ENCODE data around the gene LHPP.
"Not testable (repeated sequence)": the region's sequence is repeated elsewhere in the genome, so short reads cannot be mapped to it uniquely, and the experiment has no call there.

LHPP gene

DNA sequence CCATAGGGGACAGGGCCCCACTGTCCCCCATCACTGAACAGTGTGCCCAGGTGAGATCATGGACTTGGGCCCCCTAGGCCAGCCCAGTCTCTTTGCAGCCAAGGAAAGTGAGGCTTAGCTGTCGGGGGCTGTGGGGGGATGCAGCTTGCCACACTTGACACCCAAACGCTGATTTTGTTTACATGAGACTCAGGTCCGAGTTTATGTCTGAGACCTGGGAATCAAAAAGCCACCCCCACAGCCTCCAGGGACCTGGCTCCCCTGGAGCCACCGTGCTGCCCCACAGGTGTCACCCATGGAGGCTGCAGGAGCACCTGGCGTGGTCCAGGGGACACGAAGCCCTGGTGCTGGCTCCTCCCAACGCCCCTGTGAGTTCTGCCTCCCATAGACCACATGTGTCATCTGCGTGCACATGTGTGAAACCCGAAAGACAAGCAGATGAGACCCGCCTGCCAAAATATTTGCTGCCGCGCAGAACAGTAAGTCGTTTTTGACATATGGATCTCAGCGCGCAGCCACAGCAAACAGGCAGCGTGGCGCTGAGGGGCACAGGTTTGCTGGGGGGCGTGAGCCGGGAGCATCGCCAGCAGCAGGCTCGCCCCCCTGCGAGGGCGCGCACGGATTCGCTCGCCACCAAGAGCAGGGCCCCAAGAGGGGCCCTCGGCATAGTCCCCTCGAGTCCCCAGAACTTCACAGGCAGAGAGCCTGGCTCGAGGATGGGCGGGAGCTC is 112.3 kb downstream of the LHPP start:
- DNase-seq (ENCODE audit: low read depth), result no peak

DNA sequence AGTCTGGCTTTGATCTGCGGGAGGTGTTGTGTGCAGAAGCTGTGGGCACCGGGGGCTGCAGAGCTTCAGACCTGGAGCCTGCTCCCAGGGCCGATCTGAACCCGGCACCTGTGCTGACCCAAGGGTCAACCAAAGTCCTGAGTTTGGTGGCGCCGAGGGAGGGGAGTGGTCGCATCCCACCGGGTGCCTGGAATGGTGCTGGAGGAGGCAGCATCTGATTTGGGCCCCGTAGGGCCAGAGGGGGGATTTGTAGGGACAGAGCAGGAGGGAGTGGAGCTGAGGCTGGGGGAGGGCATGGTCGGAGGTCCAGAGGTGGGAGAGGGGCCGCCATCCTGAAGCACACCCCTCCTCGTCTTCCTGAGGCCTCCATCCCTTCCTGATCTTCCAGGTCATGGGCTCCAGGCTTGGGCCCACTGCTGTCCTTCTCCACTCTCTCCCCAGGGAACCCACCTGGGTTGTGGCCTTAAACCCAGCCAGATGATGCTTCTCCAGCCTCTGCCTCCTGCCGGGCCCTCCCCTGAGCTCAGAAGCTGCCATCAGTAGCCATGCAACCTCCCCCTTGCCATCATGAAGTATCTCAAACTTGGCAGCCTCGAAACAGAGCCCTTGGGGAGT is 112.9 kb downstream of the LHPP start:
- DNase-seq (ENCODE audit: low read depth), result no peak

DNA sequence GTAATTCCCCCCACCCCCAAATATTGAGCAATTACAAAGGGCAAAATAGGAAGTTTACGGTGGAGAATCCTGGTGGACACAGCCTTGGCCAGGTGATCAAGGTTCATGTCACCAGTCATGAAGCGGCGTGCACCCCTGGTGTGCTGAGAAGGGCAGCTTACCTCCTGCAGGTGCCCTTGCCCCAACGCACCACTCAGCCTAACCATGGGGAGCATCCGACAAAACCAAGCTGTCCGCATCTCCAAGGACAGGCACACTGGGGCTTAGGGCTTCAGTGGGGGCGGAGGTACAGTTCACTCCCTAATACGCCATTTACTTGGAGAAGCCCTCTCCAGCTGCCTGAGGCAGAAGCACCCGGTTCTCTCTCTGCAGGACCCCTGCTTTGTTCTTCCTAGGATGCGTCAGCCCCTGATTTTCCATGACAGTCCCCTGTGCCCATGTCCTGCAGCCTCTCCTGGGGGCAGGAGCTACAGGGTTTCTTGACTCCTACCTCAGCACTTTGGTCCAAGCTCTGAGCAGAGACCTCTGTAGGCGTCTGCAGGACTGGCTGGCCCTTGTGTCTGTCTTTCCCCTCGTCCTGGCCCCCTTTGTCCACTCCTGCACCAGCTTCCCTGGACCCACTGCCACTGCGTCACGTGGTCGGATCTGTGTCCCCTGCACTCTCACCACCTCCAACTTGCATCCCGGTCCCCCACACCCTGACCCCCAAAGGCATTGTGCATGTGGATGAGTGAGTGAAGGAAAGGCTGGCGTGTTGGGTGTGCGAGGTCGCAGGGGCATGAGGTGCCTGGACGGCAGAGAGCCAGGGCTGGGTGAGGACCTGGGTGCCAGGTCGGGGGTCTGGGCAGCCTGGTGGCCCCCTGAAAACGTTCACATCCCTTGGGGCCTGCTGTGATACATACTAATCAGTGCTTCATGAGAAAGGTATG is 113.7 kb downstream of the LHPP start:
- DNase-seq (ENCODE audit: low read depth), result no peak

DNA sequence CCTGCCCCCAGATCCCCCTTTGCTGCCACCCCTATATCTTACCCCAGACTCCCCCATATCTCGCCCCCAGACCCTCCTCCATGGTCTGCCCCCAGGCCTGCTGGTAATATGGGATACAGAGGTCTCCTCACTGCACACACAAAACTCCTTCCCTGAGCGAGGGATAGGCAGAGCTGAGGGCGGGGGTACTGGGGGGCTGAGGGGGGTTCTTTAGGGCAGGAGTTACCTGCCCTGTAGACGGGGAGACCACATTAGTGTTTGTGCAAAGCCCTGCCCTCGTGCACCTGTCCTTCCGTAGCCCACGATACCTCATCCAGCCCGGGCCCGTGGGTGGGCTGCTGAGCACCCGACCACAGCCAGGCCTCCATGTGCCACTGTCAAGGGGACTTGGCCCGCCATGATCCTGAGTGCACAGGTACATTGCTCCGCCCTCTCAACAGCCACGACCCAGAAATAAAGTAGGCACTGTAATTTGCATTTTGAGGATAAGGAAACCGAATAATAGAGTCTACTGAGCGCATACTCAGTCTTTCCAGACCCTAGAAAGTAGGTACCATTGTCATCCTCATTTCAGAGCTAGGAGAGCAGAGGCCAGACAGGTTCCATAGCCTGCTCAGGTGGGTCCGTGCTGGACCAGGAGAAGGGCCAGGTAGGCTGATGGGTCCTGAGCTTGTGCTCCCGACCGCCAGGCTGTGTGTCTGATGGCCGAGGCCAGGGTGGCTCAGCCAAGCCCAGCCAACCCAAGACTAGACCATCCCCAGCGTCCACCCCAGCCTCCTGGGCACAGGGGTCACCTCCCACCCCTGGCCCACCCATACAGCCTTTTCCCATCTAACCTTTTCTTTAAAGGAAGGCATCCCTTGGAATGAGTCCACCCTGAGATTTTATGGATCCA is 115.2 kb downstream of the LHPP start:
- no peak for DNase-seq (ENCODE audit: low read depth)

DNA sequence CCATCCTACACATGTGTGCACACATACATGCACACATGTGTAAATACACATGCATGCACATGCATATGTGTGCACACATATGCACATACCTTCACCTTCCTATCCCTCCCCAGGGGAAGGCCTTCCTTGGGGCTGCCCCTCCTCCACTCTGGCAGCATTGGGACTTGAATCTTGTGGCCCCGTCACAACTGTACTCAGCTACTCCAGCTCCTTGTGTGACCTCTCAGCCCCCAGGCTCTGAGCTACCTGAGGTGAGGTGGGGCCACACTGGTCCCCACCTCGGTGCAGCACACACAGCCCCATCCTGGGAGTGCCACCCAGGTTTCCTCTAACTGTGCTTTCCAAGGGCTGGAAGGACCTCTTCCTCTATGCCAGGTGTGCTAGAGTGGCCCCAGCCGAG is 116.0 kb downstream of the LHPP start:
- DNase-seq (ENCODE audit: low read depth), result no peak

DNA sequence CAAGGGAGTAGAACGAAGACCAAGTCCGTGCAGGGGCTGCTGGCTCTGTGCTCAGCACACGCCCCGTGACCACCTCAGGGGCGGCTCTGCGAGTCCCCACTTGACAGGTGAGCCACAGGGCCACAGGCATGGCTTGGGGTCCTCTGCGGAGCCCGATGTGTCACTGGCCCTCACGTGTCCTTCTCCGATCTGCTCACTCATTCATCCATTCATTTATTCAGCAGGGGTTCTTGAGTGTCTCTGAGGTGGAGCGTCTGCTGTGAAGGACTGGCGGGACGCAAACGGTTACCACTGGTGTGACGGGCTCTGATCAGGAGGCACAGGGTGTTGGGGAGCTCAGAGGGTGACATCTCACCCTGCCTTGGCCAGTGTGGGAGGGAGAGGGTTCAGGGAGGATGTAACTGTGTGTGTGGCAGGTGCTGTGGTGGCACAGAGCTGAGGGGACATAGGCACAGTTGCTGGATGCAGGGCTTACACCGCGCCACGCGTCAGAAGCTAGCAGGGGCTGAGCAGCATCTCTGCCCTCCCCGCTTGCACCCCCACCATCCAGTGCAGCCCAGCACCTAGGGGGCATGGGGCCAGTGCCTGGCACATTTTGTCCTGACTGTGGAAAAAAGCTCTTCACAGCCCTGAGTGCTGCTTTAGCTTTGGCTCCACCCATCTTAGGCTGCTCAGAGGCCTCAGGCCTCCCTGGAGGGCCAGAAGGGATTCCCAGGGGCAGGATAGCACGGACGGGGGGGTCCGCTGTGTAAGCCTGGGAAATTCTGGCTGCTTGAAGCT is 116.8 kb downstream of the LHPP start:
- DNase-seq (ENCODE audit: low read depth), result no peak

DNA sequence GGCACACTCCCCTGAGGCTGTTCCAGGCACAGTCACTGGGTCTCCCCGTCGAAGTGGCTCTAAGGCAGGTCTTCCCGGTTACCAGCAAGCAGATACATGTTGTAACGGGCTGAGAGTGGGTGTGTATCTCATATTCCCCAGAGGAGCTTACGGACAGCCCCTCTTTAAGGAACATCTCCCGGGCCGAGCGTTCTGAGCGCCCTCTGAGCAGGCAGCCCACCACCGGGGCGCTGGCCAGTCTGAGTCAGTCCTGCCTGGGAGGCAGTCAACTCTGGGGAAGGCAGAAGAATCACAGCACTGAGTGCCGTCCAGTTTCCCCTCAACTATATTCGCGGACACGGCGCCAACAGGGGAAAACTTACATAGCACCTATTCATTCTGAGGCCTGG is 117.4 kb downstream of the LHPP start:
- no peak for DNase-seq (ENCODE audit: low read depth)

DNA sequence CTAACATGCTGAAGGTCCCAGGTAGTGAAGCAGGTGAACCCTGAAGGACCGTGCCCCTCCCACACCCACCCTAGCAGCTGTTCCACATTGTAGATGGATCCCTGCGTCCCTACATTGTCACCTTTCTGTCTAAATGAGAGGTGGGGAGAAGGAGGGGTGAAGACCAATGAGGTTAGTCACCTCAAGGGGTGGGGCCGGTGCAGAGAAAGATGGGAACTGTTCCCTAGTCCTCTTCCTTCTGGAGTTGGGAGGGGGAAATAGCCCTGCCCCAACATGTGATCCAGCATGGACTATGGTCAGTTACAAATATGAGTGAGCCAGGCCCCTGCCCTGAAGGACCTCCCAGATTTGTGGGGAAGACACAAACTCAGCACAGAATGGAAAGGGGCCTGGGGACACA is 124.5 kb downstream of the LHPP start:
- no peak for DNase-seq (ENCODE audit: low read depth)

DNA sequence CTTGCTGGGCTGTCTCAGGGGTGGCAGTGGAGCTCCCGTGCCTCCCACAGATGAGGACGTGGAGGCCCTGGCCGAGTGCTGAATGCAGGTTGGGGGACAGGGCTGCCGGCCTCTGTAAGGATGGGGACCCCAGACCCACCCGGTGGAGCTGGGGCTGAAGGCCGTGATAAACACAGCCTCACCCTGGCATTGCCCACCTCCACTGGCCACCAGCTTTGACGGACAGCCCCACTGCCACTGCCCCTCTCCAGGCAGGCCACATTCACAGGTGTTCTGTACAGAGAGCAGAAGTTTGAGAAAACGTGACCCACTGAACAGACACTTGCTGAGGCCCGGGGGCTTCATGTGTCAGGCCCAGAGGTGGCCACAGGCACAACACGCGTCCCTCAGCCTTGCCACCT is 126.2 kb downstream of the LHPP start:
- DNase-seq (ENCODE audit: low read depth), result no peak

DNA sequence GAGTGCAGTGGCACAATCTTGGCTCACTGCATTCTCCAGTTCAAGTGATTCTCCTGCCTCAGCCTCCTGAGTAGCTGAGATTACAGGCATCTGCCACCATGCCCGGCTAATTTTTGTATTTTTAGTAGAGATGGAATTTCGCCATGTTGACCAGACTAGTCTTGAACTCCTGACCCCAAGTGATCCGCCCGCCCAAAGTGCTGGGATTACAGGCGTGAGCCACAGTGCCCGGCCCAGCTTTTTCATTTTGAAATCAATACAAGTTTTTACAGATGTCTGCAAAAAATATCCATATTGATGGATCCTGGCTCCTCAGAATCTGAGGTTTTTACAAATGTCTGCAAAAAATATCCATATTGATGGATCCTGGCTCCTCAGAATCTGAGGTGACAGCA is 126.7 kb downstream of the LHPP start:
- not testable (repeated sequence) for DNase-seq (ENCODE audit: low read depth)

DNA sequence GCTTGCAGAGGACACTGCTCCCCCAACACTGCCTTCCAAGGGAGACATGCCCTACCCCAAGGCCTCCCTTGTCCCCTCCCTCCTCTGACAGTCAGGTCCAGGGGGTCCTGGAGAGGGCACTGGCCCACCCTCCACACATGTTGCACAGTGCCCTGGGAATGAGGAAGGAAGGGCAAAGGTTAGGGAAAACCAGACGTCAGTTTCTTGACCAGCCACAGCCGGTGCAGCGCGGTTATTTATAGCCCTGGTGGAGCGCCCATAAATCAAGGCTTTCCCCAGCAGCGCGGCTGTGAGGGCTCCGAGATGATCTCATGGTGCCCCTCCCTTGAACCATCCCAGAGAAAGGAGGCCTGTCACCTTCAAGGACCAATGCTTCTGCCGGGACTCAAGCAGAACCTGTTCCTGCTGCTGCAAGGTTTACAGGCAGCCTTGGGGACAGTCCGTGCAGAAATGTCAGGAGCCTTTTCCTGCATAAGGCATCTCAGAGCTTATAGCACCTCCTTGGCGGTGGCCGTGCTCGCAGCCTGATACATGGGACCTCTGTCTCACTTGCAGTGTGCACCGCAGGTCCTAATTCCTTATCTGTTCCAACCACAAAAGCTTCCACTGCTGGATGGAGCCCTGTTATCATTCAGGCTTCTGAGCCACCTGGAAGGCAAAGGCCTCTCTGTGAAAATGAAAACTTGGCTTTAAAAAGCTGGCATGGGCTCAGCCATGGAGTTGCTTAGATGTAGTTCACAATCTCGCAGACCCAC is 127.3 kb downstream of the LHPP start:
- no peak for DNase-seq (ENCODE audit: low read depth)

DNA sequence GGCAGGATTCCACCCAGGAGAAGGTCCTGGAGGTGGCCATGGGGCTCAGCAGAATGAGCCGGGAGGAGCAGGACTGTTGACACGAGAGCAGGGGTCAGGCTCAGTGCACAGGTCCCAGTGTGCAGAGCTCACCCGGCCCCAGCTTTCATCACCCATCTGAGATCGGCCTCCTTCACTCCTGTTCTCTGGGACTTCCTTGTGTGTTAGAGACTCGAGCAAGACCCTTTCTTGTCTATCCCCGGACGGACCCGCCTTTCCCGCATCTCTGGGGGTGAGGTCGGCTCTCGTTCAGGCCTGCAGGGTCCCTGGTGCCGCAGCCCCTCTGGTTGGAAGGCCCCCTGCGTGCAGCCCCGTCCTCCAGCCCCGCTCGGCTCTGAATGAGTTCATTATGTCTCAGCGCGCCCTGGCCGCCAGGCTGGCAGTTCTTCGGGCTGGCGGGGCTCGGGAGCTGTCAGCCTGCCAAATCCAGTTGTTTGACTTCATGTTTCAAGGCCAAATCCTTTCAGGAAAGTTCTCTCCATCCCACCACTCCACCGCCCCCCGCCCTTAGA is 127.9 kb downstream of the LHPP start:
- DNase-seq (ENCODE audit: low read depth), result no peak

DNA sequence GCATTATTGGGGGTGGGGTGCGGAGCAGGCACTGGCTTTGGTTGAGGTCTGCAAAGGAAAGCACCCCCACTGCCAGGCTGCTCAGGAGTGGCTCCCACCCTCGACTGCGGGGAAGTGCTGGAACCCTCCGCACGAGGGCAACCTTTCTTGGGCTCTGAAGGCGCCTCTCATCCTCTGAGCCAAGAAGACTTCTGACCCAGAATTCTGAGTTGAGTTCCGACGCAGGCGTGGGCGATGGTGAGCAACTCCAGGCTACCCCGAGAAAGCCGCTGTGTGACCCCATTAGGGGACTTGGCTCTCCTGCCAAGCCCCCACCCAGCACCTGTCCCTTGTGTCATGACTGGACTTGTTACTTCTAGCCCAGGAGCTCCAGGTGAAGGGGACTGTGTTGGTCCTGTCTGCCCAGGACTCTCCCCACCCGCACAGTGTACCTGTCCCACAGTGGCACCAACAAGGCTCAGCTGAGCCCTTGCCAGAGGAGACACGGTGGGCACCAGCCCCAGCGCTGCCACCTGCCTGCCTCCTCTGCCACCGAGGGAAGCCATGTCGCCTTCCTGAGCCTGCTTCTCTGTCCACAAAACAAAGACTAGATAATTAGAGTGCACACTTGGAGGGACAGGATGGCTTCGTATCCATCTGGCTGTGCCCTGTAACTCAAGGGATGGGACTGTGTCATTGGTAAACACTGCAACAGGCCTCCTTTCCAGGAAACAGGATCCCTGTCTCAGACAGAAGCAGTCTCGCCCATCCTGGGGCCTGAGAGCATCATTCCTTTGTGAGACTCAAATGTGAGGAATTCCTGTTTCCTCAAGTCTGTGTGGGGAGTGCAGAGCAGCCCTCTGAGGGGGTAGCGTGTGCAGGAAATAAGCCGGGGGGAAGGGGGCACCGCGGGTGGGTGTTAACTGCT is 128.8 kb downstream of the LHPP start:
- no peak for DNase-seq (ENCODE audit: low read depth)

DNA sequence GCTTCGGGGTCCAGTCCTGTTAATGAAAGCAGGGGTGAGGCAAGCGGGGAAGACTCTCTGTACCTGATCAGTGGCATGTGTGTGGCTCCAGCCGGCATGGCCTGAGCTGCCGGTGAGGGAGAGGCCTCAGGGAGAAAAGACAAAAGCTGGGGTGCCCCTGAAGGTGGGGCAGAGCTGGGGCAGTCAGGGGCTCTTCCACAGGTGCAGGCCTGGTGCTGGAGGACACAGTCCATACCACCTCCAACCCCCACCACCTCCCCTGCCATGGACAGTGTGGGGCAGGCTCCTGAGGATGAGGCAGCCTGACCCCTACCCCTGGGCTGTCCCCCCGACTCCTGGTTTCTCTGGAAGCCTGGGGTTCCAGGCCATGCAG is 129.5 kb downstream of the LHPP start:
- DNase-seq (ENCODE audit: low read depth), result no peak

DNA sequence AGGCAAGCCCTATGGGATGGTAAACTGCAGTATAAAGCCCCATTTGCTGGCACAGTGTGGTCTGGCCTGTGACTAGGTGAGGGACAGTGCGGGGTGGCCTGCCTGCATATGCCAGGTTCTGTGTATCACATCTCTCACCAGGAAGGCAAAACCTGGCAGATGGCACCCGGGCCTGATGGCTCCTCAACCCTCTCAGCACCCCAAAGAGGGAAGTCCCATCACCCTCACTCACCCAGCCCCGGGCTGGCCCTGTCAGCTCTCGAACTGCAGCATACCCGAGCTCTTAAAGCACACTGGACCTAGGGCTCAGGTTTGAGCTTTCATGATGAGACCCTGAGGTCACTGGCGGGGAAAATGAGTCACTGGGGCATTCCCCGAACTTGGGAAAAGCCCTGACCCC is 130.5 kb downstream of the LHPP start:
- no peak for DNase-seq (ENCODE audit: low read depth)

DNA sequence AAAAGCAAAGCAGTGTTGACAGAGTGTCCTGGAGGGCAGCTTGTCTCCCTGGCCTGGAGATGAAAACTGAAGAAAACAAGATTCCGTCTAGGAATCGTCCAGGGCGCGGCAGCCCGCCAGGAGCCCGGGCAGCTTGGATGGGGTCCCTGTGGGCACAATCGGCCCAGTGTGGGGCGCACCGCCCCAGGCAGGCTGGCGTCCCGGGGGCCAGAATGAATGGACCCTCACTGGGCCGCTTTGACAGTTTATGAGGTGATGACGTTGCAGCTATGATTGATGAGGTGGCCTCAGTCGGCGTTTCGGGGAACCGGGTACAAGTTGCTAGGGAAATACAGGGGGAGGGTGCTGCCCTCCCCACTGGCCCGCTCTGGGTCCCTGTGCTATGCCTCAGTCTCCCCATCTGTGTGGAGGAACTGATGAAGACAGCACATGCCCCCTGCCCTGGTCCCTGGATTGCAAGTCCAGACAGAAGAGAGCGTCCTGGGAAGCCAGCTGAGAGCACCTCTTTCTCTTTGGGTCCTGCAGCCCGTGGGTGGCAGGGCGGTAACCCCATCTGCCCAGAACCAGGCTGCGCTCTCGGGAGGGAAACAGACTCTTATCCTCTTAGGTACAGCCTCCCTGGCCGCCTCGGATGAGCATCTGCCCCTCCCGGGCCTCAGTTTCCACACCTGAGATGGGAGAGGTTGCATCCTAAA is 131.3 kb downstream of the LHPP start:
- DNase-seq (ENCODE audit: low read depth), result no peak

DNA sequence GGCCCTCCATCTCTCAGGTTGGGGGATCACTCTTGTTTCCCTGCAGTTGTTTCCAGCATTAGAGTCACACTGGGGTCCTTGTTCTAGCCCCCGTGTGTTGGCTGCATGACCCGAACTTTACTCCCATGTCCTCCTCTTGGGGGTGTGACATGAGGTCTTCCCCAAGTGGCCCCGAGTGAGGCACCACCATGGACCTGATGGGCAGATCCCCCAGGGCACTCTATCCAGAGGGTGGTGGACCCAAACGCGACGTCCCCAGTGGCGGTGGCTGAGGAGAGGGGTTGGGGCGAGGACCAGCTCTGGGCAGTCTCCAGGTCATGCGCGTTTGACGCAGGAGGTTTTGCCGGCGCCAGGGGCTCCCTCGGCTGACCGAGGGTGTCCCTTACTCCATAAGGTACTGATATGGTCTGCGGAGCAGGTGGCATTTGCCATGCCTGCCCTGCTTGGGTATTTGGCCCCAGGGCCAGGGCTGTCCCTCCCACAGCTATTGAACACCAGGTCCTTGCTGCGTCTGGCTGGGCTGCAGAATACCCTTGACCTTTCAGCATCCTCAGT is 131.9 kb downstream of the LHPP start:
- DNase-seq (ENCODE audit: low read depth), result no peak

DNA sequence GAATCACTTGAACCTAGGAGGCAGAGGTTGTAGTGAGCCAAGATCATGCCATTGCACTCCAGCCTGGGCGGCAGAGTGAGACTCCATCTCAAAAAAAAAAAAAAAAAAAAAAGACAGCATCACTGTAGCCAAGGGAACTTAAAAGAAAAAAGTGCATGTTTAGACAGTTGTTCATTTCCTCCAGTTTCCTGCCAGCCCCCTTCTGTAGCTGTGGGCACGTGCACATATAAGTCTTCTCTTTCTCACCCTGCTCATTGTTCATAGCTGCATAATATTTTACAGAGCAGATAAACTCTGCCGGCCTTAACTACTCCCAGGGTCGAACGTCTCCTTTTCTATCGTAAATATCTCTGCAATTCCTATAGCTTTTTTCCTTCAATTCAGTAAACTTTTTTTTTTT is 132.6 kb downstream of the LHPP start:
- DNase-seq (ENCODE audit: low read depth), result no peak
